GM12873 (cell line): ENCODE results near the gene PLOD1.

Source experiments
- CTCF ChIP-seq: IDR thresholded peaks from 2 replicates; pipeline ENCODE4 v1.5.1; 2012; ENCODE audit warnings: low read depth, mild to moderate bottlenecking, moderate library complexity, low read length, control low read depth; ENCODE audit not compliant: insufficient read depth; ENCODE audit errors: missing control alignments

PLOD1 gene

GRCh38 chr1:11920239-11920903 lies 14.1 kb upstream of the PLOD1 start:
- no peak for TF ChIP-seq CTCF

- no peak for TF ChIP-seq CTCF
These were observed 13.5 kb upstream of the PLOD1 start for GRCh38 chr1:11921022-11921421.

- no peak for TF ChIP-seq CTCF
These were observed 11.3 kb upstream of the PLOD1 start for GRCh38 chr1:11923069-11923826.

GRCh38 chr1:11923827-11924113 lies 10.7 kb upstream of the PLOD1 start:
- TF ChIP-seq CTCF, result no peak

GRCh38 chr1:11924334-11925195 lies 10.0 kb upstream of the PLOD1 start:
- TF ChIP-seq CTCF, result no peak

GRCh38 chr1:11925938-11926292 lies 8.6 kb upstream of the PLOD1 start:
- no peak for TF ChIP-seq CTCF
